WTC11 (cell line): ENCODE data around the gene YAF2. TPM values are rescaled to one million over a fixed set of nuclear protein-coding genes. Genes with fewer than 3 reads are reported as not detected.

Experiments
- ATAC-seq: fragments of 200-7000 bp; cut with Tn5 transposase; 2 replicates; pipeline ENCODE4 v1.10.0; 2021; ENCODE audit warnings: mild to moderate bottlenecking, moderate library complexity
- CTCF ChIA-PET: fragments of 300-600 bp; sonication (Branson Sonifier 250); formaldehyde crosslinking; loops from one replicate; lab custom pipeline; 2021; ENCODE audit warnings: antibody characterized with exemption; lab: Charles Lee
- POLR2A ChIA-PET: fragments of 350-600 bp; sonication (Branson Sonifier 250); formaldehyde crosslinking; loops from one replicate; lab custom pipeline; 2021; ENCODE audit warnings: antibody characterized with exemption; lab: Charles Lee
- DNase-seq: peaks from one replicate; pipeline ENCODE4 v3.0.0; 2021; ENCODE audit warnings: low spot score
- H3K27ac Mint-ChIP-seq: 2 replicates; pipeline ENCODE4 v1.8.0; 2021; ENCODE audit warnings: mixed read lengths
- H3K27me3 Mint-ChIP-seq: 2 replicates; pipeline ENCODE4 v1.8.0; 2021; ENCODE audit warnings: low read depth, mild to moderate bottlenecking, moderate library complexity, mixed read lengths
- H3K36me3 Mint-ChIP-seq: 2 replicates; pipeline ENCODE4 v1.8.0; 2021; ENCODE audit warnings: mixed read lengths
- H3K4me1 Mint-ChIP-seq: 2 replicates; pipeline ENCODE4 v1.8.0; 2022; ENCODE audit warnings: mixed read lengths
- H3K4me3 Mint-ChIP-seq: 2 replicates; pipeline ENCODE4 v1.8.0; 2021; ENCODE audit warnings: mild to moderate bottlenecking, moderate library complexity, mixed read lengths
- H3K9me3 Mint-ChIP-seq: 2 replicates; pipeline ENCODE4 v1.8.0; 2021; ENCODE audit warnings: mixed read lengths
- ESRRA ChIP-seq: sonication (generic); formaldehyde crosslinking; IDR thresholded peaks from 2 replicates; pipeline ENCODE4 v1.8.1; 2022; ENCODE audit warnings: mild to moderate bottlenecking, missing genetic modification reagents, borderline replicate concordance
- FOXP1 ChIP-seq: sonication (generic); formaldehyde crosslinking; IDR thresholded peaks from 2 replicates; pipeline ENCODE4 v1.8.0; 2022; ENCODE audit warnings: missing genetic modification reagents, mild to moderate bottlenecking, moderate library complexity, borderline replicate concordance
- KAT7 ChIP-seq: sonication (generic); formaldehyde crosslinking; IDR thresholded peaks from 2 replicates; pipeline ENCODE4 v1.8.1; 2023; ENCODE audit warnings: missing genetic modification reagents, mild to moderate bottlenecking, borderline replicate concordance
- MXD4 ChIP-seq: fragments of 250-450 bp; sonication (Bioruptor Pico); IDR thresholded peaks from 2 replicates; pipeline ENCODE4 v1.8.0; 2021; ENCODE audit warnings: mild to moderate bottlenecking, moderate library complexity, borderline replicate concordance
- SP1 ChIP-seq: sonication (generic); formaldehyde crosslinking; conservative IDR thresholded peaks from 2 replicates; pipeline ENCODE4 v1.8.1; 2022; ENCODE audit warnings: missing genetic modification reagents
- TEAD4 ChIP-seq: sonication (generic); formaldehyde crosslinking; IDR thresholded peaks from 2 replicates; pipeline ENCODE4 v1.8.0; 2022; ENCODE audit warnings: mild to moderate bottlenecking, missing genetic modification reagents
- ZNF219 ChIP-seq: sonication (generic); formaldehyde crosslinking; IDR thresholded peaks from 2 replicates; pipeline ENCODE4 v1.8.0; 2023; ENCODE audit warnings: missing genetic modification reagents, mild to moderate bottlenecking, borderline replicate concordance
- total RNA-seq: library from RNA; stranded (reverse); gene quantifications from 3 replicates; pipeline ENCODE4 v1.2.3, GENCODE V29; 2021
- TF ChIP-seq, protein P1 (sequence below): fragments of 250-450 bp; sonication (Bioruptor Pico); IDR thresholded peaks from 2 replicates; pipeline ENCODE4 v1.9.0; 2021; ENCODE audit warnings: mild to moderate bottlenecking
- TF ChIP-seq, protein P2 (sequence below): fragments of 250-450 bp; sonication (Bioruptor Pico); IDR thresholded peaks from 2 replicates; pipeline ENCODE4 v1.9.0; 2021; ENCODE audit warnings: moderate library complexity, mild to moderate bottlenecking, inconsistent platforms, borderline replicate concordance
- TF ChIP-seq, protein P3 (sequence below): sonication (generic); formaldehyde crosslinking; IDR thresholded peaks from 2 replicates; pipeline ENCODE4 v1.8.1; 2022; ENCODE audit warnings: mild to moderate bottlenecking, moderate library complexity, missing genetic modification reagents
- TF ChIP-seq, protein P4 (sequence below): fragments of 250-450 bp; sonication (Bioruptor Pico); IDR thresholded peaks from 2 replicates; pipeline ENCODE4 v1.8.0; 2021; ENCODE audit warnings: mild to moderate bottlenecking
- TF ChIP-seq, protein P5 (sequence below): sonication (generic); formaldehyde crosslinking; IDR thresholded peaks from 2 replicates; pipeline ENCODE4 v1.8.0; 2022; ENCODE audit warnings: mild to moderate bottlenecking, missing genetic modification reagents
- TF ChIP-seq, protein P6 (sequence below): sonication (generic); formaldehyde crosslinking; IDR thresholded peaks from 2 replicates; pipeline ENCODE4 v1.8.0; 2023; ENCODE audit warnings: missing genetic modification reagents
- TF ChIP-seq, protein P7 (sequence below): sonication (generic); formaldehyde crosslinking; conservative IDR thresholded peaks from 2 replicates; pipeline ENCODE4 v1.8.1; 2023; ENCODE audit warnings: mild to moderate bottlenecking, low read depth, missing genetic modification reagents, moderate library complexity
- TF ChIP-seq, protein P8 (sequence below): sonication (generic); formaldehyde crosslinking; IDR thresholded peaks from 2 replicates; pipeline ENCODE4 v1.8.0; 2023; ENCODE audit warnings: mild to moderate bottlenecking, missing genetic modification reagents

The YAF2 gene
- total RNA-seq, 1 experiment from 2014 or later = 3.3 TPM

DNA sequence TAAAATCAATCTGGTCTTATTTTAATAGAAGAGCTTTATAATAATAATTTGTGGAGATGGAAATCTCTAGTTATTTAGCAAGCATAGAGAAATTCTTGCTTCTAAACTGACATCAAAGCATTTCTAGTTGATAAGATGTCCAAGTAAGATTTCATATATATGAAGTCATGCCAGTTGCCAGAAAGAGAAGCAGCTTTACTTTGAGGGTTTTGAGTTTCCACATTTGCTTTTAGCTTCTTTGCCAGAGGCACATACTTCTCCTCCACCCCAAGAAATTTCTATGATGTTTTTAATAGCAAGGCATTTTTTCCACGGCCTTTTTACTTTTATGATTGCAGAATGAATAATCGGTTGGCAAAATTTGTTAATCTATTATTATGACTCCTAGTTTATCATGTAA is 24.2 kb upstream of the YAF2 start:
- Mint-ChIP-seq H3K4me3 (no peak overlapping the region), H3K9me3 (0 out of 2 replicates have a peak, but pooled peaks cover 1% of the 10 kb centered on the region), H3K4me1 (no peaks in the 10 kb centered on the region), H3K27me3 (peaks cover 8% of the 10 kb centered on the region), H3K27ac (no peak overlapping the region), H3K36me3 (no peaks in the 10 kb centered on the region)
- CTCF ChIA-PET = no interaction called here
- TF ChIP-seq, protein P1, sequence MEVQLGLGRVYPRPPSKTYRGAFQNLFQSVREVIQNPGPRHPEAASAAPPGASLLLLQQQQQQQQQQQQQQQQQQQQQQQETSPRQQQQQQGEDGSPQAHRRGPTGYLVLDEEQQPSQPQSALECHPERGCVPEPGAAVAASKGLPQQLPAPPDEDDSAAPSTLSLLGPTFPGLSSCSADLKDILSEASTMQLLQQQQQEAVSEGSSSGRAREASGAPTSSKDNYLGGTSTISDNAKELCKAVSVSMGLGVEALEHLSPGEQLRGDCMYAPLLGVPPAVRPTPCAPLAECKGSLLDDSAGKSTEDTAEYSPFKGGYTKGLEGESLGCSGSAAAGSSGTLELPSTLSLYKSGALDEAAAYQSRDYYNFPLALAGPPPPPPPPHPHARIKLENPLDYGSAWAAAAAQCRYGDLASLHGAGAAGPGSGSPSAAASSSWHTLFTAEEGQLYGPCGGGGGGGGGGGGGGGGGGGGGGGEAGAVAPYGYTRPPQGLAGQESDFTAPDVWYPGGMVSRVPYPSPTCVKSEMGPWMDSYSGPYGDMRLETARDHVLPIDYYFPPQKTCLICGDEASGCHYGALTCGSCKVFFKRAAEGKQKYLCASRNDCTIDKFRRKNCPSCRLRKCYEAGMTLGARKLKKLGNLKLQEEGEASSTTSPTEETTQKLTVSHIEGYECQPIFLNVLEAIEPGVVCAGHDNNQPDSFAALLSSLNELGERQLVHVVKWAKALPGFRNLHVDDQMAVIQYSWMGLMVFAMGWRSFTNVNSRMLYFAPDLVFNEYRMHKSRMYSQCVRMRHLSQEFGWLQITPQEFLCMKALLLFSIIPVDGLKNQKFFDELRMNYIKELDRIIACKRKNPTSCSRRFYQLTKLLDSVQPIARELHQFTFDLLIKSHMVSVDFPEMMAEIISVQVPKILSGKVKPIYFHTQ (CRISPR knock-in tag) = no peak
- no peak for TF ChIP-seq ESRRA (CRISPR knock-in tag)
- TF ChIP-seq, protein P2, sequence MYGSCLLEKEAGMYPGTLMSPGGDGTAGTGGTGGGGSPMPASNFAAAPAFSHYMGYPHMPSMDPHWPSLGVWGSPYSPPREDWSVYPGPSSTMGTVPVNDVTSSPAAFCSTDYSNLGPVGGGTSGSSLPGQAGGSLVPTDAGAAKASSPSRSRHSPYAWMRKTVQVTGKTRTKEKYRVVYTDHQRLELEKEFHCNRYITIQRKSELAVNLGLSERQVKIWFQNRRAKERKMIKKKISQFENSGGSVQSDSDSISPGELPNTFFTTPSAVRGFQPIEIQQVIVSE (CRISPR knock-in tag) = no peak
- TF ChIP-seq, protein P3, sequence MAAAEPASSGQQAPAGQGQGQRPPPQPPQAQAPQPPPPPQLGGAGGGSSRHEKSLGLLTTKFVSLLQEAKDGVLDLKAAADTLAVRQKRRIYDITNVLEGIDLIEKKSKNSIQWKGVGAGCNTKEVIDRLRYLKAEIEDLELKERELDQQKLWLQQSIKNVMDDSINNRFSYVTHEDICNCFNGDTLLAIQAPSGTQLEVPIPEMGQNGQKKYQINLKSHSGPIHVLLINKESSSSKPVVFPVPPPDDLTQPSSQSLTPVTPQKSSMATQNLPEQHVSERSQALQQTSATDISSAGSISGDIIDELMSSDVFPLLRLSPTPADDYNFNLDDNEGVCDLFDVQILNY (CRISPR knock-in tag) = no peak
- TF ChIP-seq, protein P4, sequence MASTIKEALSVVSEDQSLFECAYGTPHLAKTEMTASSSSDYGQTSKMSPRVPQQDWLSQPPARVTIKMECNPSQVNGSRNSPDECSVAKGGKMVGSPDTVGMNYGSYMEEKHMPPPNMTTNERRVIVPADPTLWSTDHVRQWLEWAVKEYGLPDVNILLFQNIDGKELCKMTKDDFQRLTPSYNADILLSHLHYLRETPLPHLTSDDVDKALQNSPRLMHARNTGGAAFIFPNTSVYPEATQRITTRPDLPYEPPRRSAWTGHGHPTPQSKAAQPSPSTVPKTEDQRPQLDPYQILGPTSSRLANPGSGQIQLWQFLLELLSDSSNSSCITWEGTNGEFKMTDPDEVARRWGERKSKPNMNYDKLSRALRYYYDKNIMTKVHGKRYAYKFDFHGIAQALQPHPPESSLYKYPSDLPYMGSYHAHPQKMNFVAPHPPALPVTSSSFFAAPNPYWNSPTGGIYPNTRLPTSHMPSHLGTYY (CRISPR knock-in tag) = no peak
- TF ChIP-seq, protein P5, sequence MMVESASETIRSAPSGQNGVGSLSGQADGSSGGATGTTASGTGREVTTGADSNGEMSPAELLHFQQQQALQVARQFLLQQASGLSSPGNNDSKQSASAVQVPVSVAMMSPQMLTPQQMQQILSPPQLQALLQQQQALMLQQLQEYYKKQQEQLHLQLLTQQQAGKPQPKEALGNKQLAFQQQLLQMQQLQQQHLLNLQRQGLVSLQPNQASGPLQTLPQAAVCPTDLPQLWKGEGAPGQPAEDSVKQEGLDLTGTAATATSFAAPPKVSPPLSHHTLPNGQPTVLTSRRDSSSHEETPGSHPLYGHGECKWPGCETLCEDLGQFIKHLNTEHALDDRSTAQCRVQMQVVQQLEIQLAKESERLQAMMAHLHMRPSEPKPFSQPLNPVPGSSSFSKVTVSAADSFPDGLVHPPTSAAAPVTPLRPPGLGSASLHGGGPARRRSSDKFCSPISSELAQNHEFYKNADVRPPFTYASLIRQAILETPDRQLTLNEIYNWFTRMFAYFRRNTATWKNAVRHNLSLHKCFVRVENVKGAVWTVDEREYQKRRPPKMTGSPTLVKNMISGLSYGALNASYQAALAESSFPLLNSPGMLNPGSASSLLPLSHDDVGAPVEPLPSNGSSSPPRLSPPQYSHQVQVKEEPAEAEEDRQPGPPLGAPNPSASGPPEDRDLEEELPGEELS (CRISPR knock-in tag) = no peak
- no peak for TF ChIP-seq SP1 (CRISPR knock-in tag)
- no peak for TF ChIP-seq KAT7 (CRISPR knock-in tag)
- TF ChIP-seq, protein P6, sequence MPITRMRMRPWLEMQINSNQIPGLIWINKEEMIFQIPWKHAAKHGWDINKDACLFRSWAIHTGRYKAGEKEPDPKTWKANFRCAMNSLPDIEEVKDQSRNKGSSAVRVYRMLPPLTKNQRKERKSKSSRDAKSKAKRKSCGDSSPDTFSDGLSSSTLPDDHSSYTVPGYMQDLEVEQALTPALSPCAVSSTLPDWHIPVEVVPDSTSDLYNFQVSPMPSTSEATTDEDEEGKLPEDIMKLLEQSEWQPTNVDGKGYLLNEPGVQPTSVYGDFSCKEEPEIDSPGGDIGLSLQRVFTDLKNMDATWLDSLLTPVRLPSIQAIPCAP (CRISPR knock-in tag) = no peak
- TF ChIP-seq, protein P7, sequence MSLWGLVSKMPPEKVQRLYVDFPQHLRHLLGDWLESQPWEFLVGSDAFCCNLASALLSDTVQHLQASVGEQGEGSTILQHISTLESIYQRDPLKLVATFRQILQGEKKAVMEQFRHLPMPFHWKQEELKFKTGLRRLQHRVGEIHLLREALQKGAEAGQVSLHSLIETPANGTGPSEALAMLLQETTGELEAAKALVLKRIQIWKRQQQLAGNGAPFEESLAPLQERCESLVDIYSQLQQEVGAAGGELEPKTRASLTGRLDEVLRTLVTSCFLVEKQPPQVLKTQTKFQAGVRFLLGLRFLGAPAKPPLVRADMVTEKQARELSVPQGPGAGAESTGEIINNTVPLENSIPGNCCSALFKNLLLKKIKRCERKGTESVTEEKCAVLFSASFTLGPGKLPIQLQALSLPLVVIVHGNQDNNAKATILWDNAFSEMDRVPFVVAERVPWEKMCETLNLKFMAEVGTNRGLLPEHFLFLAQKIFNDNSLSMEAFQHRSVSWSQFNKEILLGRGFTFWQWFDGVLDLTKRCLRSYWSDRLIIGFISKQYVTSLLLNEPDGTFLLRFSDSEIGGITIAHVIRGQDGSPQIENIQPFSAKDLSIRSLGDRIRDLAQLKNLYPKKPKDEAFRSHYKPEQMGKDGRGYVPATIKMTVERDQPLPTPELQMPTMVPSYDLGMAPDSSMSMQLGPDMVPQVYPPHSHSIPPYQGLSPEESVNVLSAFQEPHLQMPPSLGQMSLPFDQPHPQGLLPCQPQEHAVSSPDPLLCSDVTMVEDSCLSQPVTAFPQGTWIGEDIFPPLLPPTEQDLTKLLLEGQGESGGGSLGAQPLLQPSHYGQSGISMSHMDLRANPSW (CRISPR knock-in tag) = no peak
- TF ChIP-seq, protein P8, sequence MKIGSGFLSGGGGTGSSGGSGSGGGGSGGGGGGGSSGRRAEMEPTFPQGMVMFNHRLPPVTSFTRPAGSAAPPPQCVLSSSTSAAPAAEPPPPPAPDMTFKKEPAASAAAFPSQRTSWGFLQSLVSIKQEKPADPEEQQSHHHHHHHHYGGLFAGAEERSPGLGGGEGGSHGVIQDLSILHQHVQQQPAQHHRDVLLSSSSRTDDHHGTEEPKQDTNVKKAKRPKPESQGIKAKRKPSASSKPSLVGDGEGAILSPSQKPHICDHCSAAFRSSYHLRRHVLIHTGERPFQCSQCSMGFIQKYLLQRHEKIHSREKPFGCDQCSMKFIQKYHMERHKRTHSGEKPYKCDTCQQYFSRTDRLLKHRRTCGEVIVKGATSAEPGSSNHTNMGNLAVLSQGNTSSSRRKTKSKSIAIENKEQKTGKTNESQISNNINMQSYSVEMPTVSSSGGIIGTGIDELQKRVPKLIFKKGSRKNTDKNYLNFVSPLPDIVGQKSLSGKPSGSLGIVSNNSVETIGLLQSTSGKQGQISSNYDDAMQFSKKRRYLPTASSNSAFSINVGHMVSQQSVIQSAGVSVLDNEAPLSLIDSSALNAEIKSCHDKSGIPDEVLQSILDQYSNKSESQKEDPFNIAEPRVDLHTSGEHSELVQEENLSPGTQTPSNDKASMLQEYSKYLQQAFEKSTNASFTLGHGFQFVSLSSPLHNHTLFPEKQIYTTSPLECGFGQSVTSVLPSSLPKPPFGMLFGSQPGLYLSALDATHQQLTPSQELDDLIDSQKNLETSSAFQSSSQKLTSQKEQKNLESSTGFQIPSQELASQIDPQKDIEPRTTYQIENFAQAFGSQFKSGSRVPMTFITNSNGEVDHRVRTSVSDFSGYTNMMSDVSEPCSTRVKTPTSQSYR (CRISPR knock-in tag) = no peak
- TF ChIP-seq MXD4 (CRISPR knock-in tag) = no peak
- TF ChIP-seq TEAD4 (CRISPR knock-in tag) = no peak
- no peak for TF ChIP-seq ZNF219
- no peak for TF ChIP-seq FOXP1
- ATAC-seq = no peak
- POLR2A ChIA-PET = no interaction called here
- DNase-seq = no peak
